ENCODE results near the gene GRN. TPM values are rescaled to one million over a fixed set of nuclear protein-coding genes. Genes with fewer than 3 reads are reported as not detected.

GRN gene
- total and polyA plus RNA-seq, 2 of the 13 experiments (the other 11 are each of a cell fraction or from before 2014, with no cell fraction given) = 86.6 to 143 TPM

- TF ChIP-seq PTBP1 (IDR thresholded peaks at IDR 0.05; ENCODE audit: low read depth, low read length, poor library complexity, severe bottlenecking) (no peak), SETDB1 (CRISPR knock-in tag; IDR thresholded peaks at IDR 0.05; ENCODE audit: borderline replicate concordance) (no peak), AHR (CRISPR knock-in tag; IDR thresholded peaks at IDR 0.05) (no peak), ELK4 (CRISPR knock-in tag; IDR thresholded peaks at IDR 0.05; ENCODE audit: borderline replicate concordance) (no peak), ZNF333 (CRISPR knock-in tag; IDR thresholded peaks at IDR 0.05; ENCODE audit: borderline replicate concordance) (no peak), TCF7L2 (IDR thresholded peaks at IDR 0.05; ENCODE audit: low read depth, low read length) (no peak), ZFP90 (CRISPR knock-in tag; IDR thresholded peaks at IDR 0.05; ENCODE audit: borderline replicate concordance) (no peak), ZNF709 (CRISPR knock-in tag; IDR thresholded peaks at IDR 0.05) (0 out of 2 replicates have a peak, but pooled peaks have one; percentile 44), FOSL2 (CRISPR knock-in tag; IDR thresholded peaks at IDR 0.05) (no peak), TFDP1 (CRISPR knock-in tag; IDR thresholded peaks at IDR 0.05; ENCODE audit: borderline replicate concordance) (peak; percentile 85; the same call in 1 of the 2 replicates), MAF1 (CRISPR knock-in tag; IDR thresholded peaks at IDR 0.05; ENCODE audit: borderline replicate concordance) (no peak), ZNF563 (CRISPR knock-in tag; IDR thresholded peaks at IDR 0.05) (peak; percentile 73; the same call in 1 of the 2 replicates), PATZ1 (CRISPR knock-in tag; IDR thresholded peaks at IDR 0.05) (0 out of 2 replicates have a peak, but pooled peaks have one; percentile 55), XRCC5 (optimal IDR thresholded peaks at IDR 0.05; ENCODE audit: low read length) (peak; percentile 34), TRAFD1 (CRISPR knock-in tag; IDR thresholded peaks at IDR 0.05; ENCODE audit: borderline replicate concordance) (no peak), ZMAT5 (CRISPR knock-in tag; IDR thresholded peaks at IDR 0.05; ENCODE audit: borderline replicate concordance, low read depth) (no peak), FOXA3 (CRISPR knock-in tag; IDR thresholded peaks at IDR 0.05) (no peak), DBP (CRISPR knock-in tag; IDR thresholded peaks at IDR 0.05; ENCODE audit: not compliant biosample characterization) (no peak), ZFP36L2 (CRISPR knock-in tag; IDR thresholded peaks at IDR 0.05) (no peak), ZNF839 (CRISPR knock-in tag; IDR thresholded peaks at IDR 0.05; ENCODE audit: borderline replicate concordance) (no peak), SMAD1 (CRISPR knock-in tag; IDR thresholded peaks at IDR 0.05; ENCODE audit: borderline replicate concordance, low read depth) (no peak)
Observed at GRCh38 chr17:44363613-44364159, 18.6 kb downstream of the GRN start, which contains the start of gene FAM171A2 (continued).
